RPMI7951 (cell line): ENCODE results near the gene YIF1B. TPM values are rescaled to one million over a fixed set of nuclear protein-coding genes. Genes with fewer than 3 reads are reported as not detected.

Experiments
- total RNA-seq: library from RNA; depleted of rRNA; stranded (reverse); fragments of >200 nt; shearing (Covaris generic); gene quantifications from 2 replicates; pipeline ENCODE4 v1.2.3, GENCODE V29; 2014; rRNA removed

Gene YIF1B
- total RNA-seq, 1 experiment from 2014 or later = 80.1 TPM

Other genes with a start within 250 kb of the YIF1B start
- gene DPF1, start 91.7 kb downstream of the YIF1B start, total RNA-seq = 1.7 and 3.0 TPM in 2 replicates
- gene PPP1R14A, start 59.6 kb downstream of the YIF1B start, total RNA-seq = not detected in 2 replicates
- gene SPINT2, start 51.4 kb downstream of the YIF1B start, total RNA-seq = 0.48 TPM in 1 of 2 replicates, not detected in the other
- not detected in 2 replicates for gene C19orf33, start 11.7 kb downstream of the YIF1B start, total RNA-seq
- gene KCNK6, start 3.9 kb upstream of the YIF1B start, total RNA-seq = 0.12 and 0.29 TPM in 2 replicates
- gene CATSPERG, start 19.9 kb upstream of the YIF1B start, total RNA-seq = 0.10 TPM in 1 of 2 replicates, not detected in the other
- 478 and 533 TPM in 2 replicates for gene PSMD8, start 58.6 kb upstream of the YIF1B start, total RNA-seq
- 0.36 TPM in 1 of 2 replicates, not detected in the other for gene GGN, start 72.1 kb upstream of the YIF1B start, total RNA-seq
- 0.72 and 0.78 TPM in 2 replicates for gene SPRED3, start 72.8 kb upstream of the YIF1B start, total RNA-seq
- gene FAM98C, start 87.1 kb upstream of the YIF1B start, total RNA-seq = 8.7 and 14.6 TPM in 2 replicates
- gene RASGRP4, start 110.3 kb upstream of the YIF1B start, total RNA-seq = not detected in 2 replicates
- under 0.01 TPM in 1 of 2 replicates, not detected in the other for gene RYR1, start 117.7 kb upstream of the YIF1B start, total RNA-seq